ENCODE results near the gene PRKCA.

Gene PRKCA

GRCh38 chr17:66810951-66811682 lies 508.7 kb downstream of the PRKCA start:
- DNase-seq (ENCODE audit: low spot score): no peak

- DNase-seq (ENCODE audit: low spot score): no peak
Observed at GRCh38 chr17:66811683-66812054, 509.3 kb downstream of the PRKCA start.

GRCh38 chr17:66812571-66812970 lies 510.2 kb downstream of the PRKCA start:
- DNase-seq (ENCODE audit: low spot score): no peak

GRCh38 chr17:66813296-66813695 lies 510.9 kb downstream of the PRKCA start:
- no peak for DNase-seq (ENCODE audit: low spot score)

- no peak for DNase-seq (ENCODE audit: low spot score)
Observed at GRCh38 chr17:66814026-66814425, 511.6 kb downstream of the PRKCA start.

- no peak for DNase-seq (ENCODE audit: low spot score)
Observed at GRCh38 chr17:66814570-66814969, 512.2 kb downstream of the PRKCA start.

GRCh38 chr17:66817750-66818149 lies 515.3 kb downstream of the PRKCA start:
- no peak for DNase-seq (ENCODE audit: low spot score)

- no peak for DNase-seq (ENCODE audit: low spot score)
Observed at GRCh38 chr17:66819466-66819865, 517.1 kb downstream of the PRKCA start.

GRCh38 chr17:66822009-66822408 lies 519.6 kb downstream of the PRKCA start:
- DNase-seq (ENCODE audit: low spot score): no peak

GRCh38 chr17:66826856-66827255 lies 524.4 kb downstream of the PRKCA start:
- DNase-seq (ENCODE audit: low spot score): no peak

GRCh38 chr17:66829386-66829864 lies 527.0 kb downstream of the PRKCA start:
- peak; percentile 30 for DNase-seq (ENCODE audit: low spot score)

GRCh38 chr17:66829883-66830282 lies 527.5 kb downstream of the PRKCA start:
- DNase-seq (ENCODE audit: low spot score): no peak

- DNase-seq (ENCODE audit: low spot score): no peak
Observed at GRCh38 chr17:66830451-66830850, 528.0 kb downstream of the PRKCA start.

GRCh38 chr17:66831383-66832210 lies 529.2 kb downstream of the PRKCA start:
- no peak for DNase-seq (ENCODE audit: low spot score)

GRCh38 chr17:66833201-66833600 lies 530.8 kb downstream of the PRKCA start:
- DNase-seq (ENCODE audit: low spot score): no peak

- DNase-seq (ENCODE audit: low spot score): no peak
Observed at GRCh38 chr17:66834426-66834918, 532.1 kb downstream of the PRKCA start.

GRCh38 chr17:66834919-66835454 lies 532.6 kb downstream of the PRKCA start, which contains the start of gene CACNG5:
Gene CACNG5, plus strand, starts transcription at chr17:66835117. Its CDS starts 42,216 bp downstream, at chr17:66877333.
- no peak for DNase-seq (ENCODE audit: low spot score)

GRCh38 chr17:66835476-66835875 lies 533.1 kb downstream of the PRKCA start:
- no peak for DNase-seq (ENCODE audit: low spot score)

GRCh38 chr17:66836063-66837005 lies 533.9 kb downstream of the PRKCA start:
- no peak for DNase-seq (ENCODE audit: low spot score)

- no peak for DNase-seq (ENCODE audit: low spot score)
Observed at GRCh38 chr17:66837226-66837625, 534.8 kb downstream of the PRKCA start.

GRCh38 chr17:66837885-66838665 lies 535.7 kb downstream of the PRKCA start:
- no peak for DNase-seq (ENCODE audit: low spot score)

Data from NAMALWA (cell line).